G401 (cell line): ENCODE data around the gene CFAP157. TPM values are rescaled to one million over a fixed set of nuclear protein-coding genes. Genes with fewer than 3 reads are reported as not detected.
A peak's percentile ranks its signal among the peaks of the same experiment; 100 is the strongest.
"Not testable (repeated sequence)": the region's sequence is repeated elsewhere in the genome, so short reads cannot be mapped to it uniquely, and the experiment has no call there.

Experiments
- DNase-seq: peaks from one replicate; pipeline ENCODE4 v3.0.0-alpha.2; 2015; ENCODE audit warnings: low spot score
- in situ Hi-C: cut with HindIII; loops from 2 replicates; pipeline ENCODE4 v1.10.0; 2016; ENCODE audit warnings: low sequenced_read_pairs, mixed read lengths
- total RNA-seq: library from RNA; depleted of rRNA; stranded (reverse); fragments of >200 nt; shearing (Covaris generic); gene quantifications from 2 replicates; pipeline ENCODE4 v1.2.3, GENCODE V29; 2014; rRNA removed

The CFAP157 gene
- total RNA-seq, 1 experiment from 2014 or later, result not detected

GRCh38 chr9:127753622-127754021, 46.8 kb downstream of the CFAP157 start:
- in situ Hi-C loops, result loop anchor here (25.0 kb wide), 1 partner anchor 184 kb away; the partner anchor contains the start of genes DPM2 and PIP5KL1
- DNase-seq, result no peak

GRCh38 chr9:127754099-127755060, 47.6 kb downstream of the CFAP157 start:
- in situ Hi-C loops, result loop anchor here (25.0 kb wide), 1 partner anchor 183 kb away; the partner anchor contains the start of genes DPM2 and PIP5KL1
- peak; percentile 89 for DNase-seq

GRCh38 chr9:127755061-127756060, 48.6 kb downstream of the CFAP157 start:
- DNase-seq, result peak; percentile 71
- in situ Hi-C loops, result loop anchor here (25.0 kb wide), 1 partner anchor 182 kb away; the partner anchor contains the start of genes DPM2 and PIP5KL1

GRCh38 chr9:127756233-127756632, 49.4 kb downstream of the CFAP157 start:
- in situ Hi-C loops, result loop anchor here (25.0 kb wide), 1 partner anchor 181 kb away; the partner anchor contains the start of genes DPM2 and PIP5KL1
- DNase-seq, result no peak

GRCh38 chr9:127756776-127757175, 50.0 kb downstream of the CFAP157 start:
- in situ Hi-C loops, result loop anchor here (25.0 kb wide), 1 partner anchor 181 kb away; the partner anchor contains the start of genes DPM2 and PIP5KL1
- not testable (repeated sequence) for DNase-seq

GRCh38 chr9:127758843-127759242, 52.1 kb downstream of the CFAP157 start:
- in situ Hi-C loops, result loop anchor here (25.0 kb wide), 1 partner anchor 178 kb away; the partner anchor contains the start of genes DPM2 and PIP5KL1

GRCh38 chr9:127761061-127761460, 54.3 kb downstream of the CFAP157 start:
- in situ Hi-C loops, result loop anchor here (25.0 kb wide), 1 partner anchor 176 kb away; the partner anchor contains the start of genes DPM2 and PIP5KL1

More at GRCh38 chr9:127758843-127759242, 52.1 kb downstream of the CFAP157 start:
- no peak for DNase-seq

GRCh38 chr9:127761491-127761956, 54.7 kb downstream of the CFAP157 start:
- in situ Hi-C loops, result loop anchor here (25.0 kb wide), 1 partner anchor 176 kb away; the partner anchor contains the start of genes DPM2 and PIP5KL1
- DNase-seq, result no peak

More at GRCh38 chr9:127761061-127761460, 54.3 kb downstream of the CFAP157 start:
- DNase-seq, result no peak

- in situ Hi-C loops, result loop anchor here (25.0 kb wide), 1 partner anchor 175 kb away; the partner anchor contains the start of genes DPM2 and PIP5KL1
- DNase-seq, result no peak
Measured at GRCh38 chr9:127762111-127762676, 55.4 kb downstream of the CFAP157 start.

GRCh38 chr9:127763918-127764384, 57.2 kb downstream of the CFAP157 start:
- in situ Hi-C loops, result loop anchor here (25.0 kb wide), 1 partner anchor 173 kb away; the partner anchor contains the start of genes DPM2 and PIP5KL1
- DNase-seq, result peak; percentile 32

GRCh38 chr9:127765418-127765817, 58.6 kb downstream of the CFAP157 start:
- DNase-seq, result no peak
- in situ Hi-C loops, result loop anchor here (25.0 kb wide), 1 partner anchor 172 kb away; the partner anchor contains the start of genes DPM2 and PIP5KL1

Other genes starting within 250 kb of the CFAP157 start
- gene STXBP1, start 94.7 kb upstream of the CFAP157 start, total RNA-seq, result 2.8 and 11.2 TPM in 2 replicates
- gene PTRH1, start 8.7 kb downstream of the CFAP157 start, total RNA-seq, result 33.3 and 35.0 TPM in 2 replicates
- gene TTC16, start 9.1 kb downstream of the CFAP157 start, total RNA-seq, result not detected in 2 replicates
- gene TOR2A, start 28.3 kb downstream of the CFAP157 start, total RNA-seq, result 17.9 and 25.0 TPM in 2 replicates
- gene SH2D3C, start 71.7 kb downstream of the CFAP157 start, total RNA-seq, result 4.6 and 6.5 TPM in 2 replicates
- 103 and 121 TPM in 2 replicates for gene CDK9, start 79.0 kb downstream of the CFAP157 start, total RNA-seq
- 164 and 188 TPM in 2 replicates for gene FPGS, start 95.9 kb downstream of the CFAP157 start, total RNA-seq
- 2.6 and 4.4 TPM in 2 replicates for gene ENG, start 147.7 kb downstream of the CFAP157 start, total RNA-seq
- gene AK1, start 170.7 kb downstream of the CFAP157 start, total RNA-seq, result 46.4 and 62.6 TPM in 2 replicates
- gene ST6GALNAC6, start 192.6 kb downstream of the CFAP157 start, total RNA-seq, result 44.8 and 73.0 TPM in 2 replicates
- 31.9 and 32.8 TPM in 2 replicates for gene ST6GALNAC4, start 210.1 kb downstream of the CFAP157 start, total RNA-seq
- 0.68 and 23.4 TPM in 2 replicates for gene PIP5KL1, start 223.8 kb downstream of the CFAP157 start, total RNA-seq
- 17.1 and 39.0 TPM in 2 replicates for gene DPM2, start 230.9 kb downstream of the CFAP157 start, total RNA-seq